GM12892 (cell line): ENCODE results near the gene LRG1.

Experiments
- POLR2A ChIP-seq: IDR thresholded peaks from 2 replicates; pipeline ENCODE4 v1.6.1; 2011; ENCODE audit warnings: low read depth, low read length, control low read depth
- POLR2AphosphoS5 ChIP-seq: IDR thresholded peaks from 2 replicates; pipeline ENCODE4 v1.6.1; 2011; ENCODE audit warnings: low read depth, low read length, control low read depth

GRCh38 chr19:4524808-4525562, 14.9 kb downstream of the LRG1 start:
- TF ChIP-seq POLR2A (no peak), POLR2AphosphoS5 (no peak)
